Body of pancreas (tissue), 4 donors: ENCODE data around the gene DERL3.

Source experiments
- CTCF ChIP-seq, 7 experiments: fragments of 450-650 bp in 4 of 7; fragments of 200-600 bp in 3 of 7; sonication (generic) in 3 of 7; IDR thresholded peaks; one replicate each; pipeline ENCODE4 v1.5.1; 2016 to 2019; ENCODE audit warnings: antibody characterized with exemption in 7 of 7
- POLR2A ChIP-seq, 3 donors: fragments of 450-650 bp; IDR thresholded peaks; one replicate each; pipeline ENCODE4 v1.6.1; 2016; ENCODE audit warnings: antibody characterized with exemption in 3 of 3, mild to moderate bottlenecking in 2 of 3

- no peak for TF ChIP-seq CTCF (IDR thresholded peaks at IDR 0.05)
- TF ChIP-seq POLR2A (IDR thresholded peaks at IDR 0.05) = no peak
These were observed 2.5 kb downstream of the DERL3 start for GRCh38 chr22:23836281-23836680.
